ENCODE data around the gene HASPIN. TPM values are rescaled to one million over a fixed set of nuclear protein-coding genes. Genes with fewer than 3 reads are reported as not detected.

HASPIN gene
- total and polyA plus RNA-seq, 10 donors, result 0.74 to 4.7 (median 2.4) TPM

GRCh38 chr17:3683054-3683511 lies 40.6 kb upstream of the HASPIN start:
- intact Hi-C loops (cut with DNase I; ENCODE audit: low total_unique reads), result loop anchor here (10.0 kb wide), 1 partner anchor 52 kb away; no protein-coding TSS in a partner anchor
- peaks cover 0 to 12% (median 0%) of the 10 kb centered on the region in 7 donors for H3K27me3 ChIP-seq (replicated peaks in 1 of 7)
- H3K4me3 ChIP-seq, result no peak overlapping the region
- peaks cover 0 to 59% (median 11%) of the 10 kb centered on the region in 6 donors for H3K36me3 ChIP-seq
- H3K9me3 ChIP-seq, result no peaks in the 10 kb centered on the region
- no peak for DNase-seq
- peak overlapping the region in 3 of 8 donors; percentile 64 to 89 (median 69) for H3K27ac ChIP-seq
- WGBS, 5 donors, result 26 to 32% (median 28%) methylated on average over 10 of the region's 10 CpGs
- TF ChIP-seq POLR2AphosphoS5 (IDR thresholded peaks at IDR 0.05) (peak; percentile 64 to 85 (median 64)), POLR2A (IDR thresholded peaks at IDR 0.05) (no peak)
- TF ChIP-seq, protein P1, sequence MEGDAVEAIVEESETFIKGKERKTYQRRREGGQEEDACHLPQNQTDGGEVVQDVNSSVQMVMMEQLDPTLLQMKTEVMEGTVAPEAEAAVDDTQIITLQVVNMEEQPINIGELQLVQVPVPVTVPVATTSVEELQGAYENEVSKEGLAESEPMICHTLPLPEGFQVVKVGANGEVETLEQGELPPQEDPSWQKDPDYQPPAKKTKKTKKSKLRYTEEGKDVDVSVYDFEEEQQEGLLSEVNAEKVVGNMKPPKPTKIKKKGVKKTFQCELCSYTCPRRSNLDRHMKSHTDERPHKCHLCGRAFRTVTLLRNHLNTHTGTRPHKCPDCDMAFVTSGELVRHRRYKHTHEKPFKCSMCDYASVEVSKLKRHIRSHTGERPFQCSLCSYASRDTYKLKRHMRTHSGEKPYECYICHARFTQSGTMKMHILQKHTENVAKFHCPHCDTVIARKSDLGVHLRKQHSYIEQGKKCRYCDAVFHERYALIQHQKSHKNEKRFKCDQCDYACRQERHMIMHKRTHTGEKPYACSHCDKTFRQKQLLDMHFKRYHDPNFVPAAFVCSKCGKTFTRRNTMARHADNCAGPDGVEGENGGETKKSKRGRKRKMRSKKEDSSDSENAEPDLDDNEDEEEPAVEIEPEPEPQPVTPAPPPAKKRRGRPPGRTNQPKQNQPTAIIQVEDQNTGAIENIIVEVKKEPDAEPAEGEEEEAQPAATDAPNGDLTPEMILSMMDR (IDR thresholded peaks at IDR 0.05 in 8 of 11, conservative IDR thresholded peaks at IDR 0.05 in 3 of 11), result peak; percentile 81 to 96 (median 94)
- peaks cover 3 to 63% (median 35%) of the 10 kb centered on the region in 6 donors for H3K4me1 ChIP-seq

DNA sequence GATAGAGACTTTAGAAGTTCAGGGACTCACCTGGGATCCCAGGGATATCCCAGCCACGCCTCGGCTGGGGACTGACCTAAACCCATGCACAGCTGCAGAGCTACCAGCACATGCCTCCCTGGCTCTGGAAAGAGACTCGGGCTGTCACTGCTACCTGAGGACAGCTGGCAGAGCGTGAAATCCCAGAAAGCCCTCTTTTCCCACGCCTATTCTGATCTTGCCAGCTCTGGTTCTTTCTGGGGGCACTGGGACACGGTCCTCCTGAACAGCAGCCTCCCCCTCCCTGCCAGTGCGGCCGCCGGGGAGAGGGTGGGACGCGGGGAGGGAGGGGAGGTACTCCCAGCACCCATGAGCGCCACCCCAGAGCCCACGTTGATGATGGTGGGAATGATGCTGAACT lies 38.5 kb upstream of the HASPIN start:
- TF ChIP-seq, protein P1 (IDR thresholded peaks at IDR 0.05 in 8 of 11, conservative IDR thresholded peaks at IDR 0.05 in 3 of 11), result no peak
- TF ChIP-seq POLR2A (IDR thresholded peaks at IDR 0.05) (no peak), POLR2AphosphoS5 (IDR thresholded peaks at IDR 0.05) (peak; percentile 44 to 76 (median 62))
- intact Hi-C loops (cut with DNase I; ENCODE audit: low total_unique reads), result loop anchor here (10.0 kb wide), 1 partner anchor 50 kb away; no protein-coding TSS in a partner anchor
- peak overlapping the region in 1 of 8 donors; percentile 21 for H3K4me3 ChIP-seq
- WGBS, 5 donors, result 19 to 76% (median 55%) methylated on average over 8 to 13 of the region's 13 CpGs
- H3K36me3 ChIP-seq, result peaks cover 0 to 61% (median 9%) of the 10 kb centered on the region in 6 donors
- no peaks in the 10 kb centered on the region for H3K9me3 ChIP-seq
- H3K4me1 ChIP-seq, result peaks cover 6 to 66% (median 51%) of the 10 kb centered on the region in 6 donors
- peak overlapping the region in 4 of 8 donors; percentile 41 to 89 (median 66) for H3K27ac ChIP-seq
- DNase-seq, result no peak
- H3K27me3 ChIP-seq (replicated peaks in 1 of 7), result peaks cover 0 to 18% (median 0%) of the 10 kb centered on the region in 7 donors

- peak overlapping the region in 5 of 8 donors; percentile 19 to 92 (median 84) for H3K27ac ChIP-seq
- TF ChIP-seq, protein P1 (IDR thresholded peaks at IDR 0.05 in 8 of 11, conservative IDR thresholded peaks at IDR 0.05 in 3 of 11), result no peak
- TF ChIP-seq POLR2AphosphoS5 (IDR thresholded peaks at IDR 0.05), result peak; percentile 9 to 67 (median 64)
- no peak for TF ChIP-seq POLR2A (IDR thresholded peaks at IDR 0.05)
- WGBS, 5 donors, result 48 to 68% (median 61%) methylated on average over 6 to 19 of the region's 19 CpGs
- DNase-seq, result no peak
- no peaks in the 10 kb centered on the region for H3K9me3 ChIP-seq
- peak overlapping the region in 4 of 8 donors; percentile 3 to 85 (median 14) for H3K4me3 ChIP-seq
- H3K4me1 ChIP-seq, result peaks cover 10 to 75% (median 61%) of the 10 kb centered on the region in 6 donors
- intact Hi-C loops (cut with DNase I; ENCODE audit: low total_unique reads), result loop anchor here (10.0 kb wide), 1 partner anchor 47 kb away; no protein-coding TSS in a partner anchor
- H3K36me3 ChIP-seq, result peaks cover 0 to 61% (median 16%) of the 10 kb centered on the region in 6 donors
- H3K27me3 ChIP-seq (replicated peaks in 1 of 7), result peaks cover 0 to 26% (median 0%) of the 10 kb centered on the region in 7 donors
Observed at GRCh38 chr17:3688027-3688553, 35.6 kb upstream of the HASPIN start.

GRCh38 chr17:3688852-3689261 lies 34.8 kb upstream of the HASPIN start:
- Histone ChIP-seq H3K4me1 (peaks cover 10 to 75% (median 54%) of the 10 kb centered on the region in 6 donors), H3K9me3 (no peaks in the 10 kb centered on the region), H3K36me3 (peaks cover 0 to 56% (median 16%) of the 10 kb centered on the region in 6 donors), H3K27me3 (replicated peaks in 1 of 7) (peaks cover 0 to 28% (median 0%) of the 10 kb centered on the region in 7 donors), H3K27ac (peak overlapping the region in 5 of 8 donors; percentile 9 to 92 (median 84)), H3K4me3 (peak overlapping the region in 2 of 8 donors; percentile 23 to 85)
- peak; percentile 44 to 74 (median 64) for TF ChIP-seq POLR2AphosphoS5 (IDR thresholded peaks at IDR 0.05)
- TF ChIP-seq, protein P1 (IDR thresholded peaks at IDR 0.05 in 8 of 11, conservative IDR thresholded peaks at IDR 0.05 in 3 of 11), result no peak
- whole genome bisulfite sequencing, 5 donors, result 63 to 93% (median 80%) methylated on average over 4 to 14 of the region's 14 CpGs
- intact Hi-C loops (cut with DNase I; ENCODE audit: low total_unique reads), result loop anchor here (10.0 kb wide), 1 partner anchor 46 kb away; no protein-coding TSS in a partner anchor
- no peak for DNase-seq

All from spleen (tissue), 11 donors.